ENCODE results near the gene RPS2.
A peak's percentile ranks its signal among the peaks of the same experiment; 100 is the strongest.
"Not testable (repeated sequence)": the region's sequence is repeated elsewhere in the genome, so short reads cannot be mapped to it uniquely, and the experiment has no call there.

RPS2 gene

DNA sequence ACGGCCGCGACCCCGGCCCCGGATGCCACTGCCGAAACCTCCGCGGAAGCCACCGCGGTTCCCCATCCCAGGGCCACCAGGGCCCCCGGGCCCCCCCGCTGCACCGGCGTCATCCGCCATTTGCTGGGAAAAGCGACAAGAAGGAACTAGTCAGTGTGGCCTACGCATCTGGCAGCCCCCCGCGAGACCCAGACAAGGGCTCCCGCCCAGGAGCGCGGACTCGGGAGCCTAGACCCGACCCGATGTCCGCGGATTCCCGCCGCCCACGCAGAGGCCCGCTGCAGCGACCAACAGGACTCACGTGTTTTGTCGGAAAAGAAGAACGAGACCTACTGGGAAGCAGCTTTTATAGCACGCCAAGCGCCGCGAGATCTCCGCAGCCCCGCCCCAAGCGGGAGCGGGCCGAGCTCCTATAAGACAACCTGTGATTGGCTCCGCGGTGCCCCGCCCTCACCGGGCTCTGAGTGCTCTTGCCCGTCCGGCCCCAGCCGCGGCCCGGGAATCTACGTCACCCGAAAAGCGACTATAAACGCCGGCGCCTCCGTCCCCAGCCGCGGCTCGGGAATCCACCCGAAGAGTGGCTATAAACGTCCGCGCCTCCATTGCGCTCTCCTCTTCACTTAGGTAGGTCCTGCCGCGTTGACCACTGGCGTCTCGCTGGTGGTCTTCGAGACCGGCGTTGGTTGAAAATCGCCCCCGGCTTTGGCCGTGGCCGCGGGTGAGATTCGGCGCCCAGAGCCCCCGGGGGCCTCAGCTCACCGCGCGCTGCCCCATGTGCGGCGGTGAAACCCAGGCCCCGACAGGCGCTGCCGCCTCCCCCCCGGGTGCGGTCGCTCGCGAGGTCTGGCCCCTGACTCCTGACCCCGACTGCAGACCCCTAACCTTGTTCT is at the start of gene RPS2:
TSS of gene RPS2 (minus strand) at position 321 of the 890 bp plus-strand sequence. CDS start at position 120, 201 bp downstream.
- peak; percentile 85 for DNase-seq (ENCODE audit: low read depth)

DNA sequence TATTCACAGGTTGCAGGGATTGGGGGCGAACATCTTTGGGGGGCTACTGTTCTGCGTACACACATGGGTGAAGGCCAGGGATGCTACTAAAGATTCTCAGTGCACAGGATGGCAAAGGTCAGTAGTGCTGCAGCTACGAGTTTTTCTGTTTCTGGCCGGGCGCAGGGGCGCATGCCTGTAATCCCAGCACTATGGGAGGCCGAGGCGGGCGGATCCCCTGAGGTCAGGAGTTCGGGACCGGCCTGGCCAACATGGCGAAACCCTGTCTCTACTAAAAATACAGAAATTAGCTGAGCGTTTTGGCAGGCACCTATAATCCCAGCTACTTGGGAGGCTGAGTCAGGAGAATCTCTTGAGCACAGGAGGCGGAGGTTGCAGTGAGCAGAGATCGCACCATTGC is 48.9 kb upstream of the RPS2 start:
- DNase-seq (ENCODE audit: low read depth), result no peak

- DNase-seq (ENCODE audit: low read depth), result not testable (repeated sequence)
Observed at GRCh38 chr16:2011726-2012125, 47.1 kb upstream of the RPS2 start.

DNA sequence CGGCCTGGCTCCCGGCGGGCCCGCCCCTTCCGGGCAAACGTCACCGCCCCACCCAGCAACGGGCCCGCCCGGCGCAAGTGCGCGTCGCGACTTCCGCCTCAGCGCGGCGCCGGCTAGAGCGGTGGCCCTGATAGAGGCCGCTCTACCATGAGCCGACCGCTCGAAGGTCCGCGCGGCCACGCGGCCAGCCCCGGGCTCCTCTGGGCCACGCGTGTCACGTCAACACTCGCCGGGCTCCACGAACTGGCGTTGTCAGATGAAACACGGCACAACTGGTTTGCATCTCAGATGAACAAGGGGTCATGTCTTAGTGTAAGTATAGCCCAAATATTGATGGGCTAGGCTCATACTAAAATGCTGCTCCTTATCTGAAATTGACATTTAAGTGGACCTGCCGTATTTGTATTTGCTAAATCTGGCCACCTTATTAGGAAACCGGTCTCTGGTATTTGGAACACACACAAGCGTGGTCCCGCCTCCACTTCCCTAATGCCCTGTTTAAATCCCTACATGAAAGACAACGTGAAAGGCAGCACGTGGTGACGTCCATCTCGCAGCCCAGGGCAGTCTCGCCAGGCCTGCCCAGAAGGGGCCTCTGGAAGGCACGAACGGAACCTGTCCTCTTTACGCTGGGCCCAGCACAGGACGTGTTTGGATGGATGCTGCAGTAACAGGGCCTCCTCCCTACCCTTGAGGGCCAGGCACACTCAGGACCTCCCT is 45.3 kb upstream of the RPS2 start, which contains the start of gene ZNF598:
TSS of gene ZNF598 (minus strand) at position 31 of the 720 bp plus-strand sequence.
- peak; percentile 73 for DNase-seq (ENCODE audit: low read depth)

DNA sequence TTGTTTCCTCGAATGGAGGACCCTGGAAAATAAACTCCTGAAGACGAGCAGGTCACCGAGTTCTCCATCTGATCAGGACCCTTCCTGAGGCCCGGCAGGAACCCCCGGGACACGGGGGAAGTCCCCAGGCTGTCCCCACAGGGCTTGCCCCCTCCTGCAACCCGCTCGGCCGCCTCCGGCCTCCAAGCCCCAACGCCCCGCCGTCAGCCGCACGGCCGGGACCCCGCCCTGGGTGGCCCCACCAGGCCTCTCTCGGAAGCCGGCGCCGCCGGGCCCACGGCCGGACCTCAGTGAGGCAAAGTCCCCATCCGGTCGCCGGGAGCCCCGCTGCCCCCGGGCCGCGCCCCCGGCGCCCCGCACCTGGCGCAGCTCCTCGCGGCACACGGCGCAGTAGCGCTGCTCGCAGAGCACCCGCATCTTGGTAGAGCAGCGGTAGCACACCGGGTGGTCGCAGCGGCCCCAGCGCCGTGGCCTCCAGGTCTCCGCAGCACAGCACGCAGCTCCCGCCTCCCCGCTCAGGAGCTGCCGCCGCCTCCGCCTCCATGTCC is 44.6 kb upstream of the RPS2 start:
- no peak for DNase-seq (ENCODE audit: low read depth)

DNA sequence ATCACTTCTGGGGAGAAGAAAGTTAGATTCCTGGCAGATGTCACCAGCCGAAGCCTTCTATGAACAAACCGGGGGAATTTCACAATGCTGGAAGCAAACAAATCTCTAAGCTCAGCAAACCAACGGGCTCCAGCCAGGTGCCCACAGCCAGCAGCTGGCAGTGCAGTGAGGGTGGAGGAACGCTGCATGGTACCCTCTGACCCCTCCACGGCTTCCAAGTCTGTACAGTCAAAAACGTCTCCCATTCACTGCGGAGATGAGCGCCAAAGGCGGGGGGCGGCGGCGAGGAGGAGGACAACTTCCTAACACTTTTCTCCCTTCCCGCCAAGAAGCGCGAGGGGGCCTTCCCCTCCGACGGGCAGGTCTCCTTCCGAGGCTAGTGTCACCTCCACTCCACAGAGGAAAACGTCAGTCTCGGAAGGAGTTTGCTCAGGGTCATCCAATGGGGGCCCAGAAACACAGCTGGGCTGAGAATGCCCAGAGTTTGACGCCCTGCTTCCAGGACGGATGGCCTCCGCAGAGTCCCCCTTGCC is 44.1 kb upstream of the RPS2 start:
- no peak for DNase-seq (ENCODE audit: low read depth)

DNA sequence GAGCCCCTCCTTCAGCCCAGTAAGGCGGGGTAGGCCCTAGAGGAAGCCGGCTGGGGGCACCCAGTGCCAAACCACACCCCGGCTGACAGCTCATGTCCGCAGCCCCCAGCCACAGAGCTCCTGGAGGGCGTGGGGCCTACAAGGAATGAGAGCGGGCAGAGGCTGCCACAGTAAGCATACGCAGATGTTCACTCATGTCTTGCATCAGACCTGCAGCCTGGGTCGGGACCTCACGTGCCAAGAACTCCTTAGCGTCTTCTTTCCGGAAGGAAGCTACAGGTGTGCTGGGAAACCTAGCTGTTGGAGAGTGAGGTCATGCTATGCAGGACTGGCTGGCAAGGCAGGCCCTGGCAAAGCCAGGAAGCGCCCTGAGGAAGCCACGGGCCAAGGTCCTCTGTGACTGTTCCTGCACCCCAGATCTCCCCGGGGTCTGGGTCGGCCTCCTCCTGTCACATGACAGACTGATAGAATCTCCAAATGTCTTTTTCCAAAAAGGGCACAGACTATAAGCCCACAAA is 43.4 kb upstream of the RPS2 start:
- DNase-seq (ENCODE audit: low read depth), result no peak

DNA sequence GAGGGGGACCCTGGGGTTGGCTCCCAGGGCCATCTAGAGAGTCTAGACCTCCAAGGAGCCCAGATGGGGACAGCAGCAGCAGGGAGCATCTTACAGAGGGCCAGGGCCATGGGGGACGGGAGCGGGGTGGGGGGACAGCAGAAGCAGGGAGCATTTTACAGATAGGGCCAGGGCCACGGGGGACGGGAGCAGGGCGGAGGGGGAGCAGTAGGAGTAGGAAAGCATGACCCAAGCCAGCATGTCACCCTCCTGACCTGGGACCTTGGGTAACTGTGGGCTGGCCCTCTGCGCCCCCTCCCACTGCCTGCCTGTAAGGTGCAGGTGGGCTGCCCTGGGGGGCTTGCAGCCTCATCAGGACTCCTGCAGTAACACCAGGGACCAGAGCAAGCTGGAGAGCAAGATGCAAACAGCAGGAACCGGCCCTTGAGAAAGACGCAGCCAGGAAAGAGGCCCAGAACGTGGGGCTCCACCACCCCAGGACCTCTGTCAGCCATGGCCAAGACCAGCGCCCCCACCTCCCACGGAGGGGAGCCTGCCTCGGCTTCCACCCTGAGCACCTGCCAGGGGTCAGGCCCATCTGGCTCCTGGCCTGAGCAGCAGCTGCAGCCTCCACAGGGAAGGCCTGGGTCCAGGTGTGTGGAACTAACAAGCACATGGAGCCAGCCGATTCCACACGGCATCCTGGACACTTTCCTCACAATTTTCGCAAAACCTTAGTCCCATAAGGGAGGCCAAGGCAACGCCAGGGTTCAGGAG is 42.6 kb upstream of the RPS2 start:
- DNase-seq (ENCODE audit: low read depth), result no peak

GRCh38 chr16:2006317-2006716 is 41.7 kb upstream of the RPS2 start:
- DNase-seq (ENCODE audit: low read depth), result no peak

DNA sequence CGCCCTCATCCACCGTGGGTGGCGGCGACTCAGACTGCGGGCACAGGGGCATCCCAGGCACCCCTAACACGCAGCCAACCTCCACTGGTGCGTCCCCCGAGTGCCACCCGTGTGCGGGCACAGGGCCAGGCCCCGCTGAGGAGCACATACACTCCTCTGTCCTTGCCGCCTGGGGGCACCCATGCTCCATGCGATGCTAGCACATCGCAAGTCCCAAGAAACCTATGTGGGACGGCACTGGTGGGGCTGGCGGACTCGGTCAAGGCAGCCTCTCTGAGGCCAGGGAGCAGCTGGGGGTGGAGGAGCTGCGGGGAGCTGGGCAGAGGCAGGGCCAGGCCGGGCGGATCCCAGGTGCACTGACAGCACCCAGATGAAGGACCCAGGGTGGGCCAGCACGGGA is 41.0 kb upstream of the RPS2 start:
- no peak for DNase-seq (ENCODE audit: low read depth)

- no peak for DNase-seq (ENCODE audit: low read depth)
Observed at GRCh38 chr16:2004795-2005517, 40.3 kb upstream of the RPS2 start.

GRCh38 chr16:2003827-2004641 is 39.4 kb upstream of the RPS2 start:
- DNase-seq (ENCODE audit: low read depth), result peak; percentile 69

DNA sequence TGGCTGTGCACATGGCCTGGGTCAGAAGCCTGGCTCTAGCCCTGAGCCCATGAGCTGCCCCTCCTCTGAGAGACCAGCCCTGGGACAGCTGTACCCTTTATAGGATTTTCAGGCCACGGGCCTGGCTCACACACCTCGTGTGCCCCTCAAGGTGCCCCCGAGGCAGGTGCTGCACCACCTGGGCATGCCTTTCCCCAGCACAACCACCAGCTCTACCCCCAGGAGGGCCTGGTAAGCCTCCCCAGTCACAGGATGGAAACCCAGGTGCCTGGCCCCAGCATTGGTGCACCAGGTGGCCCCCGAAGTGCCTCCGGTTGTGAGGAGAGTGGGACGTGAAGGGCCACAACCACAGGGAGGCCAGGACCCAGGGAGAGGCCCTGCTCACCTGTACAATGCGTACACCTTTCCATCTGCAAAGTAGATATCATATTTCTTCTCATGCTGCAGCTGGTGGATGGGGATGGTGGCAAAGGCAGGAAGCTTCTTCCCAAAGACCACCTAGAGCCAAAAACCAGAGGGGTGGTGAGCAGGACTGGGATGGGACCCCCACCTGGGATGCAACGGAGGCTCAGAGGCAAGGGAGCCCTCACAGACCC is 38.7 kb upstream of the RPS2 start:
- DNase-seq (ENCODE audit: low read depth), result no peak

GRCh38 chr16:2002406-2003230 is 38.0 kb upstream of the RPS2 start:
- DNase-seq (ENCODE audit: low read depth), result no peak

DNA sequence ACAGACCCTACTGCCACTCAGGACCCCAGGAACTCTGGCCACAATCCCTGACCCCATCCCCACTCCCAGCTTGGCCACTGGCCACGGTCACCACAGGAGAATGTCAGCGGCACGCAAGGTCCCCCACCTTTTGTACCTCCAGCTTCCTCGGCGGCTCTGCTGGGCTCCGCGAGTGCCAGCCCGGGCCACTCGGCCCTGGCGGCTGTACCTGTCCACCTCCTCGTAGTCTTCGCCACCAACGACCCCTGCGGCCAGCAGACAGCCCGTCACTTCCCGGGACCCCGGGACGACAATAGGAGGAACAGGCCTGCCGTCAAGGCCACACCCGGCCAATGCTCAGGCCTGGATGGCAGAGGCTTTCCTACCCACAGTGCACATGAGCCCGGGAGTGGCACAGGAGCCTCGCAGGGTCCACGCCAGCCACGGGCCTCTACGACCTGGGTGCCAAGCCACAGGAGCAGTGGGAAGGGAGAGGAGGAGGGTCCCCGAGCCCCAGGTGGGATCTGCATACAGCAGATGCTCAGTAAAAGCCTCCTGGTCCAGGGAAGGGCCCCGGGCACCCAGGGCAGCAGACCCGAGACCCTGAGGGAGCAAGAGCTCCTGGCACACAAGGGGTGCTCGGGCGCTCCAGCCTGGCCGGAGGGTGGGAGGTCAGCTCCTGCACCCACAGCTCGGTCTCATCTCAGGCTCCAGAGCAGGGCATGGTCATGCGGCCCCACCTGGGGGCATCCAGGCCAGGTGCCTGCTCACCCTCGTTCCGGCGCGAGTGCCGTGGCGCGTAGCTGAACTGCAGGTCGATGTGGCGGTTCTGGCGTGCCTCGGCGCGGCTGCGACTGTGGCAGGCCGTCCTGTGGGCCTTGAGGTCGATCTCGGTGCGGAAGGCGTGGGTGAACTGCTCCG is 37.1 kb upstream of the RPS2 start:
- no peak for DNase-seq (ENCODE audit: low read depth)

DNA sequence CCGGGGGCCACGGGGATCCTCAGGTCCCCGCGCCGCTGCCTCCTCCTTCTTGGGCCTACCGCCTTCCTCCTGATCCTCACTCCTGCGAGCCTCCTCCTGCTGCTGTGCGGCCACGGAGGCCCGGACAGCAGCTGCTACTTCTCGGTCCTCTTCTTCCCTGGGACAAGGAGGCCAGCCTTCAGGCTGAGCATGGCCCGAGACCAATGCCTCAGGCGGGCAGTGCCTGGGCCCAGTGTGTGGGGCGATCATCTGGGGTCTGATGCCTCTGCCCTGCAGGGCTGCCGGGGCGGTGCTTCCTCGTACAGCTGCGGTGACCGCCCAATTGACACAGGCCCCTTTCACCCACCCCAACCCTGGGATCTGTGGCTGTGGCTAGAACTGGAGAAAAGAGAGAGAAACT is 36.4 kb upstream of the RPS2 start:
- no peak for DNase-seq (ENCODE audit: low read depth)

- no peak for DNase-seq (ENCODE audit: low read depth)
Observed at GRCh38 chr16:1999866-2000514, 35.4 kb upstream of the RPS2 start.
